Gastrocnemius medialis (tissue), 4 donors: ENCODE measurements around the gene SNW1.

Experiments used
- CTCF ChIP-seq, 5 experiments: fragments of 450-650 bp in 3 of 5; fragments of 200-600 bp in 2 of 5; sonication (generic) in 2 of 5; IDR thresholded peaks in 4 of 5; conservative IDR thresholded peaks in 1 of 5; 1 replicate in 4 of 5; 2 replicates in 1 of 5; pipeline ENCODE4 v1.5.1; 2016 to 2019; ENCODE audit warnings: antibody characterized with exemption in 5 of 5, mild to moderate bottlenecking in 3 of 5, moderate library complexity in 3 of 5
- POLR2A ChIP-seq, 2 donors: fragments of 450-650 bp; IDR thresholded peaks; one replicate each; pipeline ENCODE4 v1.6.1; 2017; ENCODE audit warnings: antibody characterized with exemption in 2 of 2, mild to moderate bottlenecking in 2 of 2, moderate library complexity in 2 of 2

- no peak for TF ChIP-seq CTCF (IDR thresholded peaks at IDR 0.05 in 4 of 5, conservative IDR thresholded peaks at IDR 0.05 in 1 of 5)
- TF ChIP-seq POLR2A (IDR thresholded peaks at IDR 0.05) = no peak
Observed at GRCh38 chr14:77681196-77682157, 79.5 kb downstream of the SNW1 start.
